ENCODE results near the gene AIP. TPM values are rescaled to one million over a fixed set of nuclear protein-coding genes. Genes with fewer than 3 reads are reported as not detected.

AIP gene
- total and polyA plus RNA-seq, 9 of the 15 experiments (the other 6 are each of a cell fraction or from before 2014, with no cell fraction given): 5.2 to 92.5 (median 52.7) TPM

GRCh38 chr11:67485873-67486361 is 3.1 kb downstream of the AIP start (continued):
- TF ChIP-seq PRDM10 (IDR thresholded peaks at IDR 0.05; ENCODE audit: partially characterized antibody): peak; percentile 82

DNA sequence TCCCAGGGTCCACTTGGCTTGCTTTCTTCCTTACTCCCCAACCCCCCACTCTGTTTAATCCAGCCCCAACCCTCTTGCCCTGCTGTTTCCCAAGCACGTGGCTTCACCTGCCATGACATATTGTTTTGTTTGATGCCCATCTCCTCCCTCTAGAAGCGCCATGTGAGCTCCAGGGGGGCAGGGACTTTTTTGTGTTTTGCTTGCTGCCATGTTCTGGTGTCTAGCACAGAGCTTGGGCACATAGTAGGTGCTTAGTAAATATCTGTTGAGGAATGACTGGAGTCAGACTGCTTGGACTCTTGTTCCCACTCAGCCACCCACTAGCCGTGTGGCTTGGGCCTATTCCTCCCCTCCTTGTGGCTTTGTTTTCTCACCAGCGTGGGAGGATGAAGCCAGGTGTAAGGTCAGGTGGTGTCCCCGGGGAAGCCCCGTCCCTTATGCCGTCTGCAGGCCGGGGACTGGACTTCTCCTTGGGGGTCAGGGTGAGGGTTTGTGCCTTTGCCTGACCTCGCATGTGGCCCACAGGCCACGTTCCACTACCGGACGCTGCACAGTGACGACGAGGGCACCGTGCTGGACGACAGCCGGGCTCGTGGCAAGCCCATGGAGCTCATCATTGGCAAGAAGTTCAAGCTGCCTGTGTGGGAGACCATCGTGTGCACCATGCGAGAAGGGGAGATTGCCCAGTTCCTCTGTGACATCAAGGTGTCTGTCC is 3.8 kb downstream of the AIP start:
- CTCF ChIA-PET (ENCODE audit: low intra/inter-chr PET ratio): no interaction called here
- in situ Hi-C loops (cut with MboI): no loop called here

More for the DNA sequence above, 3.8 kb downstream of the AIP start:
- H3K27ac ChIP-seq (ENCODE audit: extremely low read depth, low read depth, low read length): peak overlapping the region; percentile 42; the same call in 2 of the 3 replicates
- intact Hi-C loops (cut with micrococcal nuclease): no loop called here
- H3K27me3 ChIP-seq (ENCODE audit: control insufficient read depth in 2 of 2, insufficient read depth in 2 of 2, low read length in 2 of 2): no peaks in the 10 kb centered on the region
- DNase-seq (ENCODE audit: extremely low read depth in 1 of 4, low spot score in 3 of 4) (no peak), ATAC-seq (no peak), FAIRE-seq (no peak)
- no peak overlapping the region for H3K4me2 ChIP-seq (ENCODE audit: insufficient read depth, low read length)
- no peaks in the 10 kb centered on the region for H3K9me1 ChIP-seq (ENCODE audit: control insufficient read depth, insufficient read depth, low read length)
- H3K4me1 ChIP-seq (replicated peaks in 1 of 2; ENCODE audit: control insufficient read depth in 2 of 2, insufficient read depth in 2 of 2, low read length in 2 of 2): peaks cover 28 to 79% of the 10 kb centered on the region in 2 experiments
- 87% methylated on average over 20 of the region's 20 CpGs for WGBS (ENCODE audit: insufficient coverage, low coverage, missing lambda C conversion rate)
- H2AFZ ChIP-seq (ENCODE audit: low read depth, low read length): no peak overlapping the region
- H3K36me3 ChIP-seq (ENCODE audit: control insufficient read depth, insufficient read depth, low read length): peaks cover 43% of the 10 kb centered on the region; the same call in 1 of the 3 replicates
- no TSS peak for BruUV-seq (replicated peaks)
- peak overlapping the region in 1 of 2 experiments; percentile 80; a peak in 3 of 4 replicates for H3K9ac ChIP-seq (ENCODE audit: insufficient read depth in 1 of 2, low read depth in 2 of 2, low read length in 2 of 2)
- TF ChIP-seq ZKSCAN1 (IDR thresholded peaks at IDR 0.05; ENCODE audit: low read depth, low read length): peak; percentile 92
- no peak for TF ChIP-seq NFATC3 (IDR thresholded peaks at IDR 0.05)
- peak; percentile 37; the same call in 1 of the 2 replicates for TF ChIP-seq RBFOX2 (IDR thresholded peaks at IDR 0.05; ENCODE audit: low read depth, low read length)
- TF ChIP-seq, protein P1, sequence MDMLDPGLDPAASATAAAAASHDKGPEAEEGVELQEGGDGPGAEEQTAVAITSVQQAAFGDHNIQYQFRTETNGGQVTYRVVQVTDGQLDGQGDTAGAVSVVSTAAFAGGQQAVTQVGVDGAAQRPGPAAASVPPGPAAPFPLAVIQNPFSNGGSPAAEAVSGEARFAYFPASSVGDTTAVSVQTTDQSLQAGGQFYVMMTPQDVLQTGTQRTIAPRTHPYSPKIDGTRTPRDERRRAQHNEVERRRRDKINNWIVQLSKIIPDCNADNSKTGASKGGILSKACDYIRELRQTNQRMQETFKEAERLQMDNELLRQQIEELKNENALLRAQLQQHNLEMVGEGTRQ (CRISPR knock-in tag; IDR thresholded peaks at IDR 0.05): no peak
- no peak for TF ChIP-seq TAF9B (IDR thresholded peaks at IDR 0.05; ENCODE audit: partially characterized antibody)
- H3K79me2 ChIP-seq (ENCODE audit: control insufficient read depth, insufficient read depth, low read length): peaks cover 34% of the 10 kb centered on the region
- H3K9me3 ChIP-seq (replicated peaks; ENCODE audit: control insufficient read depth, insufficient read depth, low read depth, low read length): no peaks in the 10 kb centered on the region
- no peak overlapping the region for H3K4me3 ChIP-seq
- H4K20me1 ChIP-seq (replicated peaks; ENCODE audit: control insufficient read depth, insufficient read depth, low read length): no peaks in the 10 kb centered on the region
- POLR2A ChIA-PET: interaction anchor here (0.6 kb wide), 1 partner anchor 174 kb away, joined by 3 read pairs; no protein-coding TSS in a partner anchor

Data from K562 (cell line).